Liver (tissue), 9 donors: ENCODE results near the gene PPP4R2. TPM values are rescaled to one million over a fixed set of nuclear protein-coding genes. Genes with fewer than 3 reads are reported as not detected.

Experiments
- DNase-seq: peaks from one replicate; pipeline ENCODE4 v3.0.0-alpha.2; 2017; ENCODE audit warnings: low spot score
- H3K27ac ChIP-seq, 2 donors: one replicate each; pipeline ENCODE4 v1.7.0; 2013; ENCODE audit warnings: inconsistent platforms in 2 of 2, low read length in 2 of 2, control low read depth in 1 of 2, low read depth in 1 of 2, mild to moderate bottlenecking in 1 of 2
- H3K27me3 ChIP-seq, 4 donors: one replicate each; pipeline versions ENCODE4 v1.6.1 to v1.7.0; 2013; ENCODE audit warnings: low read length in 3 of 4, inconsistent platforms in 1 of 4, mild to moderate bottlenecking in 1 of 4, moderate library complexity in 1 of 4; ENCODE audit not compliant: control insufficient read depth in 4 of 4, insufficient read depth in 4 of 4
- H3K36me3 ChIP-seq, 4 donors: one replicate each; pipeline versions ENCODE4 v1.6.1 to v1.7.0; 2013; ENCODE audit warnings: low read length in 3 of 4, mild to moderate bottlenecking in 3 of 4, low read depth in 1 of 4, moderate library complexity in 1 of 4; ENCODE audit not compliant: control insufficient read depth in 4 of 4, insufficient read depth in 3 of 4
- H3K4me1 ChIP-seq, 4 donors: one replicate each; pipeline versions ENCODE4 v1.6.1 to v1.7.0; 2013; ENCODE audit warnings: low read length in 3 of 4, mild to moderate bottlenecking in 3 of 4, moderate library complexity in 1 of 4; ENCODE audit not compliant: control insufficient read depth in 4 of 4, insufficient read depth in 4 of 4
- H3K4me3 ChIP-seq, 3 donors: one replicate each; pipeline versions ENCODE4 v1.6.1 to v1.7.0; 2013; ENCODE audit warnings: low read length in 3 of 3, control low read depth in 1 of 3, low read depth in 1 of 3, mild to moderate bottlenecking in 1 of 3
- H3K9ac ChIP-seq, 2 donors: one replicate each; pipeline ENCODE4 v1.7.0; 2013; ENCODE audit warnings: low read length in 2 of 2, mild to moderate bottlenecking in 2 of 2, moderate library complexity in 2 of 2, control low read depth in 1 of 2, low read depth in 1 of 2
- H3K9me3 ChIP-seq, 4 donors: one replicate each; pipeline versions ENCODE4 v1.6.1 to v1.7.0; 2013; ENCODE audit warnings: low read length in 3 of 4; ENCODE audit not compliant: control insufficient read depth in 4 of 4
- FOXA1 ChIP-seq: IDR thresholded peaks from 2 replicates; pipeline ENCODE4 v1.6.1; 2016; ENCODE audit warnings: antibody characterized with exemption
- FOXA2 ChIP-seq: IDR thresholded peaks from 2 replicates; pipeline ENCODE4 v1.6.1; 2016; ENCODE audit warnings: antibody characterized with exemption
- GABPA ChIP-seq, 2 donors: IDR thresholded peaks in 1 of 2; conservative IDR thresholded peaks in 1 of 2; 2 replicates each; pipeline ENCODE4 v1.6.1; 2016; ENCODE audit warnings: antibody characterized with exemption in 2 of 2, mild to moderate bottlenecking in 1 of 2, moderate library complexity in 1 of 2
- HNF4G ChIP-seq: IDR thresholded peaks from 2 replicates; pipeline ENCODE4 v1.6.1; 2016; ENCODE audit warnings: antibody characterized with exemption
- JUND ChIP-seq, 2 donors: IDR thresholded peaks; 2 replicates each; pipeline ENCODE4 v1.6.1; 2016; ENCODE audit warnings: antibody characterized with exemption in 2 of 2
- RAD21 ChIP-seq, 2 donors: IDR thresholded peaks; 2 replicates each; pipeline ENCODE4 v1.6.1; 2016; ENCODE audit warnings: antibody characterized with exemption in 2 of 2, mild to moderate bottlenecking in 2 of 2
- RXRA ChIP-seq, 2 donors: IDR thresholded peaks; 2 replicates each; pipeline ENCODE4 v1.6.1; 2017 to 2018; ENCODE audit warnings: antibody characterized with exemption in 2 of 2, mild to moderate bottlenecking in 1 of 2
- SP1 ChIP-seq: IDR thresholded peaks from 2 replicates; pipeline ENCODE4 v1.6.1; 2018; ENCODE audit warnings: antibody characterized with exemption, mild to moderate bottlenecking
- TAF1 ChIP-seq: conservative IDR thresholded peaks from 2 replicates; pipeline ENCODE4 v1.6.1; 2016; ENCODE audit warnings: antibody characterized with exemption, mild to moderate bottlenecking
- YY1 ChIP-seq: IDR thresholded peaks from 2 replicates; pipeline ENCODE4 v1.6.1; 2016; ENCODE audit warnings: antibody characterized with exemption, mild to moderate bottlenecking
- WGBS: extraction: QIAGEN DNeasy Blood & Tissue Kit; methylation state at CpG from one replicate; pipeline ENCODE4 v1.1.7; 2013; 5-methylcytosine and 5-hydroxymethylcytosine counted together
- polyA plus RNA-seq, 2 donors: library from polyadenylated mRNA; stranded (reverse) in 1 of 2; unstranded in 1 of 2; fragments of 200-250 nt in 1 of 2; fragments of >200 nt in 1 of 2; fragmentation: Nextera tagmentation in 1 of 2; extraction: Ambion mirVana in 1 of 2; gene quantifications; one replicate each; pipeline versions ENCODE4 v1.2.1 to v1.2.3, GENCODE V29; 2013 to 2015
- total RNA-seq, 2 donors: library from RNA; depleted of rRNA; stranded (reverse); fragments of >200 nt; gene quantifications; one replicate each; pipeline ENCODE4 v1.2.3, GENCODE V29; 2014
- TF ChIP-seq, protein P1 (sequence below): IDR thresholded peaks from 2 replicates; pipeline ENCODE4 v1.6.1; 2016; ENCODE audit warnings: antibody characterized with exemption
- TF ChIP-seq, protein P2 (sequence below): IDR thresholded peaks from 2 replicates; pipeline ENCODE4 v1.6.1; 2016; ENCODE audit warnings: antibody characterized with exemption
- TF ChIP-seq, protein P3 (sequence below): fragments of 150-350 bp; IDR thresholded peaks from 2 replicates; pipeline ENCODE4 v1.5.1; 2017; ENCODE audit warnings: improper control_type of control experiment, low read depth, low read length; ENCODE audit not compliant: missing input control
- TF ChIP-seq, protein P4 (sequence below): IDR thresholded peaks from 2 replicates; pipeline ENCODE4 v1.6.1; 2016; ENCODE audit warnings: antibody characterized with exemption
- TF ChIP-seq, protein P5 (sequence below): IDR thresholded peaks from 2 replicates; pipeline ENCODE4 v1.6.1; 2016; ENCODE audit warnings: antibody characterized with exemption, mild to moderate bottlenecking
- donor health status: healthy.
- donor health status: healthy.
- donor health status: healthy.
- donor health status: healthy.
- donor health status: healthy.

Gene PPP4R2
- total and polyA plus RNA-seq, 4 donors, result 12.2 to 35.9 (median 33.7) TPM

DNA sequence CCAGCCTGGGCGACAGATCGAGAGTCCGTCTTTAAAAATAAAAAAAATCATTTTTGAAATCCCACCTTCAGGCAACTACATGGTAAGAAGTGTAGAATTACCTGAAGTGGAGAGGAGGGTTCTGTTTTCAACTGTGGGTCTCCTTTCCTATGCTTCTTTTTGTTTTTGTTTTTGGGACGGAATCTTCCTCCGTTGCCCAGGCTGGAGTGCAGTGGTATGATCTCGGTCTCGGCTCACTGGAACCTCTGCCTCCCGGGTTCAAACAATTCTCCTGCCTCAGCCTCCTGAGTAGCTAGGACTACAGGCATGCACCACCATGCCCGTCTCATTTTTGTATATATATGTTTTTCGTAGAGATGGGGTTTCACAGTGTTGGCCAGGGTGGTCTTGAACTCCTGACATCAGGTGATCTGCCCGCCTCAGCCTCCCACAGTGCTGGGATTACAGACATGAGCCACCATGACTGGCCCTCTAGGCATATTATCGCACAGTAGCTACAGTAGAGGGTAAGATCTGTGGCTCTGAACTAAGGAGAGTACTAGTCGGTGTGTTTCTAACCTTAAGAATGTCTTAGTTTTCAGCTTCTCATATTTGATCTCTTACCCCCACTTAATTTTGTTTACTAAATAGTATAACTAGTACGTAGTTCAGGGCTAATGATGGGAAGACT lies 73.3 kb downstream of the PPP4R2 start (continued):
- no peak for TF ChIP-seq GABPA (IDR thresholded peaks at IDR 0.05 in 1 of 2, conservative IDR thresholded peaks at IDR 0.05 in 1 of 2)
- no peak for TF ChIP-seq FOXA1

DNA sequence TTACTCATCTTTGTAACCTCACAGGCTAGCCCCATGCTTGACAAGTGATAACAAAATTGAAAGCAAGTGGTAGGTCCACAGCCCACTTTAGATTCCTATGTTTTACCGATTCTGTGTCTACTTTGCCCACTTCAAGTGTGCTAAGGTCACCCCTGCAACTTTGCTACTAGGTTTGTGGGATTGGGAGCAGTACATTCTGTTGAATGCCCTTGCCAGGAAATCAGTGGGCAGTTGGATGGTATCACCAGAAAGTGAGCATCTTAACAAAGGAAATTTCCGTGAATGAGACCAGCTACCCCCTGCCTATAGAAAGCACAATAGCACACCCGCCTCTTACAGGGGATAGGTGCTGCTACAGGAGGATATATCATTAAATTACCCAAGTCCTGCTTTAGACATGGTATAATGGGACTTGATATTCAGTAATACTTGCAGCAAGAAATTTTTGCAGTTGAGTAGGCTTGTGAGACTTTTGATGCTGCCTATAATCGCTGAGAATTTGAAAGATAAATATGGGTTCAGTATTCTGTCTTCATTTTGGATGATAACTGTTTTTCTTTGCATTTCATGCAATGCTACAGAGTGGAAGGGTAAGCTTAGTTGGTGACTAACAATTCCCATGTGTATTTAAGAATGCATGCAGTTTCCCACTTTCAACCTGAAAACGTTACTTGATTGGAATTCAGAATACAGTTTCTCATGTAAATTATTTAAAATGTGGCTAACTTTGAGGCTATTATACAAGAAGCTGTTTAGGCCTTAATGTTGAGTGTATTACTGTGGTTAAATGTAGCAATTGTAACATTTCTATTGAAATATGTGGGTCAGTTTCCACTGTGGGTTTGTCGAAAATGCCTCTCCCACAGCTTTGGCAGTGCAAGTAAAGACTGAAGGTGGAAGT lies 74.3 kb downstream of the PPP4R2 start:
- peaks cover 2 to 9% (median 6%) of the 10 kb centered on the region in 4 donors for H3K36me3 ChIP-seq
- no peak overlapping the region for H3K4me3 ChIP-seq
- H3K27ac ChIP-seq, result no peak overlapping the region
- 61% methylated on average over 6 of the region's 6 CpGs for WGBS
- TF ChIP-seq TAF1 (no peak), FOXA2 (no peak), SP1 (no peak), RAD21 (IDR thresholded peaks at IDR 0.05) (no peak)
- TF ChIP-seq, protein P1, sequence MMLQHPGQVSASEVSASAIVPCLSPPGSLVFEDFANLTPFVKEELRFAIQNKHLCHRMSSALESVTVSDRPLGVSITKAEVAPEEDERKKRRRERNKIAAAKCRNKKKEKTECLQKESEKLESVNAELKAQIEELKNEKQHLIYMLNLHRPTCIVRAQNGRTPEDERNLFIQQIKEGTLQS, result no peak
- no peak for DNase-seq
- H3K9ac ChIP-seq, result no peak overlapping the region
- H3K4me1 ChIP-seq, result no peaks in the 10 kb centered on the region
- H3K9me3 ChIP-seq, result no peaks in the 10 kb centered on the region
- H3K27me3 ChIP-seq, result no peaks in the 10 kb centered on the region

DNA sequence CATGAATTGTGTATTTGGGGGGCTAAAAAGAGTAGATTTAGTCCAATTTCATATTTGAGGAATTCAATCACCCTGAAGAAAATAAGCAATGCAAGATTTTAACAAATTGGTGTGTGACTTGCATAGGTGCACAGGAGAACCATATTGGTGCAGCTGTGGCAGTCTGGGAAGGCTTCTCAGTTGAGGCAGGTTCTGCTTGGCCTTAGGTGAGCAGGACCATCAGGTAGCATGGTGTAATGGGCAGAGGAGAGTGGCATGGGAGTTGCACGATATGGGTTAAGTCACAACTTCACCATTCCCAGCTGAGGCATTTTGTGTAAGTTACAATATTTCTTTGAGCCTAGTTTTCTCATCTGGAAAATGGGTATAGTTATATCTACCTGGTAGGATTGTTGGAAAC lies 75.3 kb downstream of the PPP4R2 start:
- no peaks in the 10 kb centered on the region for H3K4me1 ChIP-seq
- TF ChIP-seq, protein P2, sequence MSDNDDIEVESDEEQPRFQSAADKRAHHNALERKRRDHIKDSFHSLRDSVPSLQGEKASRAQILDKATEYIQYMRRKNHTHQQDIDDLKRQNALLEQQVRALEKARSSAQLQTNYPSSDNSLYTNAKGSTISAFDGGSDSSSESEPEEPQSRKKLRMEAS, result no peak
- no peak for TF ChIP-seq FOXA2
- 96% methylated on average over 1 of the region's 1 CpG for WGBS
- H3K36me3 ChIP-seq, result peaks cover 0 to 9% (median 2%) of the 10 kb centered on the region in 4 donors
- no peak for DNase-seq
- no peaks in the 10 kb centered on the region for H3K9me3 ChIP-seq
- H3K27ac ChIP-seq, result no peak overlapping the region
- no peak overlapping the region for H3K4me3 ChIP-seq
- H3K9ac ChIP-seq, result no peak overlapping the region
- no peaks in the 10 kb centered on the region for H3K27me3 ChIP-seq

DNA sequence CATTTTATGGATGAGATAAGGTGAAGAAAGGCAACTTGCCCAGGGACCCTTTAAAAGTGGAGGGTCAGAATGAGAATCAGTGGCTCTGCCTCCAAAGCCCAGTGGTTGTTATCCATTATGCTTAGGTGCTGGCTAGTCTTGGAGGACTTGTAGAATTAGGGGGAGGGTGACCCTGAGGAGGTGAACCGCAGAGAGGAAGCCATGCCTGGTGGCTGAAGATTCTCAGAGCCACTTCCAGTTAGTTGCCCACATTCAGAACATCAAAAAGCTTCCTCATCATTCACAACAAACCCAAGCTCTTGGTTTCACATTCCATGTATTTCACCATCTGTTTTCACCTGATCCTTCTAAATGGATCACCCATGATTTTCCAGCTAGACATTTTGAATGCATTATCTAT lies 76.0 kb downstream of the PPP4R2 start:
- H3K27ac ChIP-seq, result no peak overlapping the region
- DNase-seq, result no peak
- 67% methylated on average over 1 of the region's 1 CpG for WGBS
- H3K36me3 ChIP-seq, result peaks cover 0 to 6% (median 0%) of the 10 kb centered on the region in 4 donors
- H3K9ac ChIP-seq, result no peak overlapping the region
- H3K9me3 ChIP-seq, result no peaks in the 10 kb centered on the region
- H3K27me3 ChIP-seq, result no peaks in the 10 kb centered on the region
- no peaks in the 10 kb centered on the region for H3K4me1 ChIP-seq
- no peak overlapping the region for H3K4me3 ChIP-seq
- no peak for TF ChIP-seq JUND (IDR thresholded peaks at IDR 0.05)
- TF ChIP-seq, protein P3, sequence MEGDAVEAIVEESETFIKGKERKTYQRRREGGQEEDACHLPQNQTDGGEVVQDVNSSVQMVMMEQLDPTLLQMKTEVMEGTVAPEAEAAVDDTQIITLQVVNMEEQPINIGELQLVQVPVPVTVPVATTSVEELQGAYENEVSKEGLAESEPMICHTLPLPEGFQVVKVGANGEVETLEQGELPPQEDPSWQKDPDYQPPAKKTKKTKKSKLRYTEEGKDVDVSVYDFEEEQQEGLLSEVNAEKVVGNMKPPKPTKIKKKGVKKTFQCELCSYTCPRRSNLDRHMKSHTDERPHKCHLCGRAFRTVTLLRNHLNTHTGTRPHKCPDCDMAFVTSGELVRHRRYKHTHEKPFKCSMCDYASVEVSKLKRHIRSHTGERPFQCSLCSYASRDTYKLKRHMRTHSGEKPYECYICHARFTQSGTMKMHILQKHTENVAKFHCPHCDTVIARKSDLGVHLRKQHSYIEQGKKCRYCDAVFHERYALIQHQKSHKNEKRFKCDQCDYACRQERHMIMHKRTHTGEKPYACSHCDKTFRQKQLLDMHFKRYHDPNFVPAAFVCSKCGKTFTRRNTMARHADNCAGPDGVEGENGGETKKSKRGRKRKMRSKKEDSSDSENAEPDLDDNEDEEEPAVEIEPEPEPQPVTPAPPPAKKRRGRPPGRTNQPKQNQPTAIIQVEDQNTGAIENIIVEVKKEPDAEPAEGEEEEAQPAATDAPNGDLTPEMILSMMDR, result no peak
- no peak for TF ChIP-seq RXRA (IDR thresholded peaks at IDR 0.05)
- no peak for TF ChIP-seq HNF4G
- TF ChIP-seq YY1, result no peak
- no peak for TF ChIP-seq FOXA2
- TF ChIP-seq, protein P4, sequence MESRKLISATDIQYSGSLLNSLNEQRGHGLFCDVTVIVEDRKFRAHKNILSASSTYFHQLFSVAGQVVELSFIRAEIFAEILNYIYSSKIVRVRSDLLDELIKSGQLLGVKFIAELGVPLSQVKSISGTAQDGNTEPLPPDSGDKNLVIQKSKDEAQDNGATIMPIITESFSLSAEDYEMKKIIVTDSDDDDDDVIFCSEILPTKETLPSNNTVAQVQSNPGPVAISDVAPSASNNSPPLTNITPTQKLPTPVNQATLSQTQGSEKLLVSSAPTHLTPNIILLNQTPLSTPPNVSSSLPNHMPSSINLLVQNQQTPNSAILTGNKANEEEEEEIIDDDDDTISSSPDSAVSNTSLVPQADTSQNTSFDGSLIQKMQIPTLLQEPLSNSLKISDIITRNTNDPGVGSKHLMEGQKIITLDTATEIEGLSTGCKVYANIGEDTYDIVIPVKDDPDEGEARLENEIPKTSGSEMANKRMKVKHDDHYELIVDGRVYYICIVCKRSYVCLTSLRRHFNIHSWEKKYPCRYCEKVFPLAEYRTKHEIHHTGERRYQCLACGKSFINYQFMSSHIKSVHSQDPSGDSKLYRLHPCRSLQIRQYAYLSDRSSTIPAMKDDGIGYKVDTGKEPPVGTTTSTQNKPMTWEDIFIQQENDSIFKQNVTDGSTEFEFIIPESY, result no peak
- no peak for TF ChIP-seq SP1
- TF ChIP-seq, protein P5, sequence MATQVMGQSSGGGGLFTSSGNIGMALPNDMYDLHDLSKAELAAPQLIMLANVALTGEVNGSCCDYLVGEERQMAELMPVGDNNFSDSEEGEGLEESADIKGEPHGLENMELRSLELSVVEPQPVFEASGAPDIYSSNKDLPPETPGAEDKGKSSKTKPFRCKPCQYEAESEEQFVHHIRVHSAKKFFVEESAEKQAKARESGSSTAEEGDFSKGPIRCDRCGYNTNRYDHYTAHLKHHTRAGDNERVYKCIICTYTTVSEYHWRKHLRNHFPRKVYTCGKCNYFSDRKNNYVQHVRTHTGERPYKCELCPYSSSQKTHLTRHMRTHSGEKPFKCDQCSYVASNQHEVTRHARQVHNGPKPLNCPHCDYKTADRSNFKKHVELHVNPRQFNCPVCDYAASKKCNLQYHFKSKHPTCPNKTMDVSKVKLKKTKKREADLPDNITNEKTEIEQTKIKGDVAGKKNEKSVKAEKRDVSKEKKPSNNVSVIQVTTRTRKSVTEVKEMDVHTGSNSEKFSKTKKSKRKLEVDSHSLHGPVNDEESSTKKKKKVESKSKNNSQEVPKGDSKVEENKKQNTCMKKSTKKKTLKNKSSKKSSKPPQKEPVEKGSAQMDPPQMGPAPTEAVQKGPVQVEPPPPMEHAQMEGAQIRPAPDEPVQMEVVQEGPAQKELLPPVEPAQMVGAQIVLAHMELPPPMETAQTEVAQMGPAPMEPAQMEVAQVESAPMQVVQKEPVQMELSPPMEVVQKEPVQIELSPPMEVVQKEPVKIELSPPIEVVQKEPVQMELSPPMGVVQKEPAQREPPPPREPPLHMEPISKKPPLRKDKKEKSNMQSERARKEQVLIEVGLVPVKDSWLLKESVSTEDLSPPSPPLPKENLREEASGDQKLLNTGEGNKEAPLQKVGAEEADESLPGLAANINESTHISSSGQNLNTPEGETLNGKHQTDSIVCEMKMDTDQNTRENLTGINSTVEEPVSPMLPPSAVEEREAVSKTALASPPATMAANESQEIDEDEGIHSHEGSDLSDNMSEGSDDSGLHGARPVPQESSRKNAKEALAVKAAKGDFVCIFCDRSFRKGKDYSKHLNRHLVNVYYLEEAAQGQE, result no peak
- TF ChIP-seq GABPA (IDR thresholded peaks at IDR 0.05 in 1 of 2, conservative IDR thresholded peaks at IDR 0.05 in 1 of 2), result no peak
- no peak for TF ChIP-seq FOXA1
- no peak for TF ChIP-seq RAD21 (IDR thresholded peaks at IDR 0.05)
- TF ChIP-seq, protein P2, result no peak
- TF ChIP-seq TAF1, result no peak
